ENCODE results near the gene SERPINA1.
"Not testable (repeated sequence)": the region's sequence is repeated elsewhere in the genome, so short reads cannot be mapped to it uniquely, and the experiment has no call there.

SERPINA1 gene

GRCh38 chr14:94372021-94372605 lies 16.3 kb downstream of the SERPINA1 start:
- DNase-seq, result no peak

DNA sequence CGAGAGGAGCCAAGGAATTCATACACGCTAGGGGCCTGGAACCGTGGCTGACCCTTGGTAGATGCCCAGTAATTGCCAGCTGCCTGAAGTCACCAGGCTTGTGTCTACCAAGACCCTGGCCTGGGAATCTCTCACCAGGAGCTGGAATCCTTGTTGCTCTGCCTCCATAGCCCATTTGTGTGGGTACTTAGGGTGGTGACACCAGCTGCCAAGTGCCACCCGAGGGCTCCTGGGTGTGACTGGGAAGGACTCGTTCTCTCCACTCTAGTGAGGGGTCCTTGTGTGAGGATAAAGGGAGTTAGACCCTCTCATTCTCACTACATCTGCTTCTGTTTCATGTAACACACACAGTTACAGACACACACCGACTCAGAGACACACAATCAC lies 17.9 kb downstream of the SERPINA1 start:
- DNase-seq, result no peak

DNA sequence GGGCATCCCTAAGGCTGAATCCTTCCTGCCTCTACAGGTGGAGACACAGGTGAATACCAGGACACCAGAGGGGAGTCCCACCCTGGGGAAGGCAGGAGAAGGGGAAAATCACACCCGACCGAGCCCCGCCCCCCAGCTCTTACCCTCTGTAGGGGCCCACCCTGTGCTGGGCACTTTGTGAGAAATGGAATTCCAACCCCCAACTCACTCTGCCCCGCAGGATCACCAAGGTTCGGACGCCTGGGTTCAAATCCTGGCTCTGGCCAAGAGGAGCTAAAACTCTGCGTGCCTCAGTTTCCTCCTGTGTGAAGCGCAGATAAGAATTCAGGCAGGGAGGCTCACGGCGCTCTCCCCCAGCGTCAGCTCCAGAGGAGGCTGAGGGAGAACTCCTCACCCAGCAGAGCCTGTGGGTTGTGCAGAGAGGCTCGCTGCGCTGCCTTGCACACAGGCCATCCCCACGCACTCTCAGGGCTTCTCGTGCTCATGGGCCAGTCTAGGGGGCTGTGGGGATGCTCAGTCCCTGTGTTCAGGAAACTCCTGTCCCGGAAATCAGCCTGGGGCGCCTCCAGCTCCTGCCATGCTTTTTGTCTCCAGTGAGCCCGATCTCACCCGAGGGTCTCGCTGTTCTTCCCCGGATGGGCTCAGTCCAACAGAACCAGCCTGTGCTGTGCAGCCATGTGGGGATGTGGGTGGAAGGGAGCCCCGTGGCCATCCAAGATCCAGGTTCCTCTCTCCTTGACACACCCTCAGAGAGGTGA lies 18.5 kb downstream of the SERPINA1 start:
- DNase-seq, result not testable (repeated sequence)

- no peak for DNase-seq
Observed at GRCh38 chr14:94368956-94369355, 19.4 kb downstream of the SERPINA1 start.

GRCh38 chr14:94368243-94368590 lies 20.2 kb downstream of the SERPINA1 start:
- no peak for DNase-seq

DNA sequence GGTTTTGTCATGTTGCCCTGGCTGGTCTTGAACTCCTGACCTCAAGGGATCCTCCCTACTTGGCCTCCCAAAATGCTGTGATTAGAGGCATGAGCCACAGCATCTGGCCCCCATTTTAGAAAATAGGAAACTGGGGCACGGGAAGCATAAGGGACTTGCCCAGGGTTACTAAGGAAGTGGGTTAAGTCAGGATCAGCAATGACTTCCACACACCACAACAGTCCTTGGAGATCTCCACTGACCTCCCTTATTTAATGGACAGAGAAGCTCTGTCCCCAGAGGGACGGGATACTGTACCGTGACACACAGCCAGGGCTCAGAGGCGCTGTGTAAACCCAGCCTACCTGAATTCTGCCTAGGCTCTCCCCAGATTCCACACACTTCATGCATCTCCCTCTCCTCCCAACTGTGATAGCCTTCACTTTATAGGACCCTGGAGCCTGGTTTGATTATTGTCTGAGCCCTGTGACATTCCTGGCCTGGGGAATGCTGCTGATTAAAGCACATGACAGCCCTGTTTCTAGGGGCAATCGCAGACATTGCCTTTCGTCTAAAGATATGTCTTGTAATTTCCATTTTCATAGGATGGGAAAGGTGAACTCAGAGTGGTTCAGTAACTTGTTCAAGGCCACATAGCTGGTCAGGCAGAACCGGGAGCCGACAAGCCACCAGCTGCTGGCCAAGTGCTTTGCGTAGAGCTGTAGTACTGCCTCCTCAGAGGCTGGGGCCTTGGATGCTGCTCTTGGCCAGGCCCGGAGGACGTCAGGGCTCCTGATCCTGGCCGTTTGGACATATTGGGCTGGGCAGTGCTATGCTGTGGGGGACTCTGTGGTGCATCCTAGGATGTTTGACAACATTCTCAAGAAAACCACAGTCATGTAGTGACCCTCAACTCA lies 20.8 kb downstream of the SERPINA1 start:
- no peak for DNase-seq

- DNase-seq, result peak in 2 of 56 donors; percentile 3 to 12
Observed at GRCh38 chr14:94366146-94366915, 22.1 kb downstream of the SERPINA1 start, which contains the start of gene SERPINA2. TSS of gene SERPINA2 (minus strand) at chr14:94366698.

- no peak for DNase-seq
Observed at GRCh38 chr14:94365624-94366023, 22.8 kb downstream of the SERPINA1 start.

DNA sequence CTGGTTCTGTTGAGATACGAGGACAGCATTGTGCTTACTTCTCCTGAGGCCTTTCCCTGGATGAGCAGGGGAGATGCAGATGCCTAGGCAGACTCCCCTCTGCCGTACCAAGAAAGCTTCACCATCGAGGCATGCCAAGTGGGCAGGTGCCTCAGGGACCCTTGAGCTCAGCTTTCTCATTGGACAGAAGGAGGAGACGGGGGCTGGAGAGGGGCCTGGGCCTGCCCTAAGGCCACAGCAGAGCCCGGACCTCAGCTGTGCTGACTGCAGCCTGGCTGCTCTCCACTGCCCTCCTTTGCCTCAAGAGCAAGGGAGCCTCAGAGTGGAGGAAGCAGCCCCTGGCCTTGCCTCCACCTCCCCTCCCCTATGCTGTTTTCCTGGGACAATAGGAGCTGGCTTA lies 23.4 kb downstream of the SERPINA1 start:
- no peak for DNase-seq

- no peak for DNase-seq
Observed at GRCh38 chr14:94364037-94364436, 24.4 kb downstream of the SERPINA1 start.

GRCh38 chr14:94363151-94363624 lies 25.2 kb downstream of the SERPINA1 start:
- no peak for DNase-seq

- no peak for DNase-seq
Observed at GRCh38 chr14:94362614-94363133, 25.7 kb downstream of the SERPINA1 start.

DNA sequence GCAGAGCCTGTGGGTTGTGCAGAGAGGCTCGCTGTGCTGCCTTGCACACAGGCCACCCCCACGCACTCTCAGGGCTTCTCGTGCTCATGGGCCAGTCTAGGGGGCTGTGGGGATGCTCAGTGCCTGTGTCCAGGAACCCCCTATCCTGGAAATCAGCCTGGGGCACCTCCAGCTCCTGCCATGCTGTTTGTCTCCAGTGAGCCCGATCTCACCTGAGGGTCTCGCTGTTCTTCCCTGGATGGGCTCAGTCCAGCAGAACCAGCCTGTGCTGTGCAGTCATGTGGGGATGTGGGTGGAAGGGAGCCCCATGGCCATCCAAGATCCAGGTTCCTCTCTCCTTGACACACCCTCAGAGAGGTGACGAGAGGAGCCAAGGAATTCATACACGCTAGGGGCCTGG lies 26.7 kb downstream of the SERPINA1 start:
- no peak for DNase-seq

DNA sequence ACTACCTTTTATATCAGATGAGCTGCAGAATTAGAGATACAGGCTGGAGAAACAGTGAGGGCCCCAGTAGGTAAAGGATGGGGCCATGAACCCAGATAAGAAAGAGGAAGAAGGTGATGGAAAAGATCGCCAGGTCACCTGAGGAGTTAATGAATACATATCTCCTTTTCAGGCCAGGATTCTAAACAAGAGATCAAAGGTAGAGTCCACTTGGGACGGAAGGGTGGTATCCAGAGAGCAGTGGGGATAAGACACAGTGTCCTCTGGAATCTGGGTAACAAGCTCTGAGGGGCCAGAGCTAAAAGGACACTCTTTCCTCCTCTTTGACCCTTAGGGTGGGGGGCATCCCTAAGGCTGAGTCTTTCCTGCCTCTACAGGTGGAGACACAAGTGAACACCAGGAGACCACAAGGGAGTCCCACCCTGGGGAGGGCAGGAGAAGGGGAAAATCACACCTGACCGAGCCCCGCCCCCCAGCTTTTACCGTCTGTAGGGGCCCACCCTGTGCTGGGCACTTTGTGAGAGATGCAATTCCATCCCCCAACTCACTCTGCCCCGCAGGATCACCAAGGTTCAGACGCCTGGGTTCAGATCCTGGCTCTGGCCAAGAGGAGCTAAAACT lies 27.3 kb downstream of the SERPINA1 start:
- DNase-seq, result no peak

DNA sequence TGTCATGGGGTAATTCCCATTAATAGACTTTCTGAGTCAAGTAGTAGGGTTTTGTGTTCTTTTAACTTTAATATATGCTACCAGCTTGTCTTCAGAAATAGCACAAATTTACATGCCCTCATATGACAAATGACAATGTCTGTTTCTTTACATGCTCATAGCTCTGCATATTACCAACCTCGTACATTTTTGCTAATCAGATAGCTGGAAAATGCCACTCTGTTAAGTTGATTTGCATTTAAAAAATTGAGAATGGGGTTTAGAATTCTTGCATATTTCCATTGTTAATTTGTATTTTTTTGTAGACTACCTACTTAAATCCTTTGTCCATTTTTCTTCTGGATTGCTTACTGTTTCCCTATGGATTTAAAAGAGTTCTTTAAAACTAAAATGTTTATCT lies 31.2 kb downstream of the SERPINA1 start:
- no peak for DNase-seq

GRCh38 chr14:94356379-94357056 lies 31.9 kb downstream of the SERPINA1 start:
- no peak for DNase-seq

DNA sequence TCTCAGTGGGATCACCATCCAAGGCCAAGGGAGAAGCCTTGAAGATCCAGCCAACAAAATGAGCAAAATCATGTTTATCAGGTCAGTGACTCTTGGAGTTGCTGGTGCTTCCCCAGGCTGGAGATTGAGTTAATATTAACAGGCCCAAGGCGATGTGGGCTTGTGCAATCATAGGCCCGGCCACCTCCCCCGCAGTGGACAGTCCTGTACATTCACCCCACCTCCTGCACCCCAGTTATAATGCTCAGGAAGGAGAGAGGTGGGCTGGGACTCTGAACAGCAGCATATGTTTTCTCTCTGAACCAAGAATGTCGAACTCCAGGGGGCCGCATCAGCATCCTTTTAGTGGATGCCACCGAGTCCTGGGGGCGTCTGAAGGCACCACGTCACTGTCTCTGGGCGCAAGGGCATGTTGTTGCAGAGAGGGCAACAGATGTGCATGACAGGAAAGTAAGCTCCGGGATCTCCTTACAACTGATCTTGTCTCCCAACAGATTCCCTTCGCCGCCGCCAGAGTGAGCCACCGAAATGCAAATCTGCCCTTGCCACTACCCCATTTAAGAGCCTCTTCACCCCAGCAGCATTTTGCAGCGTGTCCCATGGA lies 33.1 kb downstream of the SERPINA1 start:
- peak in 18 of 56 donors; percentile 5 to 55 (median 16) for DNase-seq

GRCh38 chr14:94354638-94355185 lies 33.7 kb downstream of the SERPINA1 start:
- no peak for DNase-seq

- not testable (repeated sequence) for DNase-seq
Observed at GRCh38 chr14:94354190-94354589, 34.2 kb downstream of the SERPINA1 start.
